Natural killer cell treated with Interleukin-12 subunit alpha and Interleukin-12 subunit beta and Interleukin-15 and Interleukin-18, amount 100 ng/mL, for 72 hours (primary cell): Measurements from ENCODE around the gene CISD2. TPM values are rescaled to one million over a fixed set of nuclear protein-coding genes. Genes with fewer than 3 reads are reported as not detected.
"Not testable (repeated sequence)": the region's sequence is repeated elsewhere in the genome, so short reads cannot be mapped to it uniquely, and the experiment has no call there.

Source experiments
- ATAC-seq, 2 donors: fragments of 150-1000 bp; cut with Tn5 transposase in 1 of 2; sonication (Bioruptor Pico), chemical (Tn5 transposase) in 1 of 2; 2 replicates each; pipeline ENCODE4 v1.10.0; 2021
- DNase-seq: peaks from one replicate; pipeline ENCODE4 v3.0.0; 2022; ENCODE audit warnings: low spot score
- H3K27ac Mint-ChIP-seq, 2 donors: 1 replicate in 1 of 2; 2 replicates in 1 of 2; pipeline ENCODE4 v1.8.0; 2022; ENCODE audit warnings: mixed read lengths in 2 of 2, mild to moderate bottlenecking in 1 of 2, moderate library complexity in 1 of 2
- H3K27me3 Mint-ChIP-seq, 2 donors: 1 replicate in 1 of 2; 2 replicates in 1 of 2; pipeline ENCODE4 v1.8.0; 2022; ENCODE audit warnings: mixed read lengths in 2 of 2
- H3K36me3 Mint-ChIP-seq: one replicate; pipeline ENCODE4 v1.8.0; 2022; ENCODE audit warnings: mixed read lengths
- H3K4me1 Mint-ChIP-seq, 2 donors: 1 replicate in 1 of 2; 2 replicates in 1 of 2; pipeline ENCODE4 v1.8.0; 2022; ENCODE audit warnings: low read depth in 2 of 2, mixed read lengths in 2 of 2, mild to moderate bottlenecking in 1 of 2
- H3K4me3 Mint-ChIP-seq: one replicate; pipeline ENCODE4 v1.8.0; 2022; ENCODE audit warnings: mixed read lengths
- H3K9me3 Mint-ChIP-seq: 2 replicates; pipeline ENCODE4 v1.8.0; 2022; ENCODE audit warnings: mixed read lengths
- total RNA-seq, 2 donors: library from RNA; stranded (reverse); gene quantifications; one replicate each; pipeline ENCODE4 v1.2.3, GENCODE V29; 2022

CISD2 gene
- total RNA-seq, 2 donors from 2014 or later = 26.8 to 31.1 TPM

DNA sequence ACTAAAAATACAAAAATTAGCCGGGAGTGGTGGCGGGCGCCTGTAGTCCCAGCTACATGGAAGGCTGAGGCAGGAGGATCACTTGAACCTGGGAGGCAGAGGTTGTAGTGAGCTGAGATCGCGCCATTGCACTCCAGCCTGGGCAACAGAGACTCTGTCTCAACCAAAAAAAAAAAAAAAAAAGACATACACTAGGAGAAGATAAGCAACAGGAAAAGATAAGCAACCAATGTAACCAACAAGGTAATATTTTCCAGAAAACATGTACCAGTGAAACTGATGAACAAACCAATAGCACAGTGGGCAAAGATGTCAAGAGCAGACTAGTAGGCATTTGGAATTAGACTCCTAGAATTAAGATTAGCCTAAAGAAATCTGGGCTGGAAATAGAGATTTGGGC is 3.5 kb upstream of the CISD2 start:
- DNase-seq, H3K9me3 Mint-ChIP-seq, H3K36me3 Mint-ChIP-seq, ATAC-seq, H3K4me3 Mint-ChIP-seq, H3K27me3 Mint-ChIP-seq: not testable (repeated sequence)
- peaks cover 15 to 24% of the 10 kb centered on the region in 2 donors for H3K4me1 Mint-ChIP-seq
- H3K27ac Mint-ChIP-seq = peak overlapping the region; percentile 9 to 68

DNA sequence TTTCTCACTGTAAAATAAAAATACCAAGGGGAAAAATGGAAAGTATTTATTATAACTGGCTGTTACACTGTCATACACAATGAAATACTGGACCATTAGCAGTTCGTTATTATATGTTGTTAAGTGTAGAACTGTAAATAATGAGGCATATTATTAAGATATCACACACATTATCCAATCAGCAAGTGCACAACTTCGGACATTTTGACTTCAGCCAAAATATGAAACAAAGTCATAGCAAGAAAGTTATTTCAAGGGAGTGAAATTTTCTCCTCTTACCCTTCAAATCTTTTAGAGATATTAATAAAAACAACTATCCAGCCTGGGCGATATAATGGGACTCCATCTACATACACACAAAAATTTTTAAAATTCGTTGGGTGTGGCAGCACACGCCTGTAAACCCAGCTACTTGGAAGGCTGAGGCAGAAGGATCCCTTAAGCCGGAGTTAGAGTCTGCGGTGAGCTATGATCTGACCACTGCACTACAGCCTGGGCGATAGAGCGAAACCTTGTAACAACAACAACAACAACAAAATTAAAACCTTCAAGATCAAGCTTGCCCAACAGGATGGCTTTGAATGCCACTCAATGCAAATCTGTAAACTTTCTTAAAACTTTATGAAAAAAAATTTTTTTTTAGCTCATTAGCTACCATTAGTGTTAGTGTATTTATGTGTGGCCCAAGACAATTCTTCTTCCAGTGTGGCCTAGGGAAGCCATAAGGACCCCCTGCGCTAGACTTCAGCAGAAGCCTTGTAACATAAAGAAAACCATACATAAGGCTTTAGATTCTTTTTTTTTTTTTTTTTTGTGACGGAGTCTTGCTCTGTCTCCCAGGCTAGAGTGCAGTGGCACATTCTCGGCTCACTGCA is 1.3 kb upstream of the CISD2 start:
- Mint-ChIP-seq H3K36me3 (no peaks in the 10 kb centered on the region), H3K4me1 (peaks cover 18 to 24% of the 10 kb centered on the region in 2 donors)
- no peak for DNase-seq

DNA sequence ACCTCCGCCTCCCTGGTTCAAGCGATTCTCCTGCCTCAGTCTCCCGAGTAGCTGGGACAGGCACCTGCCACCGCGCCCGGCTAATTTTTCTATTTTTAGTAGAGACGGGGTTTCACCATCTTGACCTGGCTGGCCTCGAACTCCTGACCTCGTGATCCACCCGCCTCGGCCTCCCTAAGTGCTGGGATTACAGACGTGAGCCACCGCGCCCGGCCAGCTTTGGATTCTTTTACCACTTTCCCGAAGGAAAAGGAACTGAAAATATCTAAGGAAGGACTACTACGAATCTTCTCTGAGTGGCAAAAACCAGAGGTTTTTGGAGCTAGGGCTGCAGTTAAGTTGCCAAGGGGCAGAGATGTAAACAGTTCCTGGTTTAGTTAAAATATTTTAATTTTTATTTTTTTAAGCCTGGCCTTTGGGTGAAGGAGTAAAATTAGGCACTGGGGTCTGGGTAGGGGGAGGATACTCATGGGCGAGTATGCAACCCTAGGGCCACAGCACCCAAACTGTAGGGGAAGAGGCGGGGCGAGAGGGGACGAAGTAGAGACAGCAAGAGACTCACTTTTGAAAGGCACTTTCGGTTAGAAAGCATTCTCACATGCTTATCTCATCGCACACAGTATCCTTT is 525 bp upstream of the CISD2 start:
- Mint-ChIP-seq H3K9me3 (no peaks in the 10 kb centered on the region), H3K36me3 (no peaks in the 10 kb centered on the region), H3K4me1 (peaks cover 22 to 24% of the 10 kb centered on the region in 2 donors), H3K27ac (peak overlapping the region; percentile 95 to 96), H3K27me3 (no peaks in the 10 kb centered on the region), H3K4me3 (peak overlapping the region; percentile 94)
- ATAC-seq (no peak), DNase-seq (no peak)

More for the DNA sequence above, 1.3 kb upstream of the CISD2 start:
- ATAC-seq = no peak
- Mint-ChIP-seq H3K9me3 (no peaks in the 10 kb centered on the region), H3K27ac (peak overlapping the region; percentile 95 to 96), H3K27me3 (no peaks in the 10 kb centered on the region), H3K4me3 (peak overlapping the region; percentile 94)

DNA sequence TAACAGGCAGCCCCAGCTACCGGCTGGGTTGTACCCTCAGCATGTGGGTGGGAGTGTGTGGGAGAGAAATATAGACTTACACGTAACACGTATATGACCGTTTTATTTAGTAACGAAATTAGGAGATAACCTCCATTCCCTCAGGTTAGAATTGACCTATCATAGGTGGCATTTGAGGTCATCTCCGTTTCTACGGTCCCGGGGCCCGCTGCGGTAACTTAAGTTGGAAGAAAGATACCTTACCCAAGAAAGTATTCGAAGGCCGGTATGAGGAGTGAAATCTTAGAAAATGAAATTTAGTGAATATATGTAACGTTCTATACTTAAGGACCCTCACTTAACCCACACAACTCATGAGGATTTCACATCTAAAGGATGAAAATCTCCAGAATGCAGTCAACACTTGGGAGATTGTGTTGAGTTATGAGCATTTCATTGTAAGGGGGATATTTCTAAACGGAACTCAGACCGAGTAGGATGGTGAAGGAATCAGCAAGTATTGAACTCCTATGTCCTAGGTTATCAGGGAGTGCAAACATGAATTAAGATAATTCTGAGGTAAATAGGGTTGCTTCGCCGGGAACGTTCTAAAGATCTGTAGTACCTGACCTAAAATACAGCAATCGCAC is 891 bp downstream of the CISD2 start:
- H3K36me3 Mint-ChIP-seq = peaks cover under 1% of the 10 kb centered on the region
- no peak for DNase-seq
- H3K27ac Mint-ChIP-seq = peak overlapping the region; percentile 95 to 96
- H3K27me3 Mint-ChIP-seq = no peaks in the 10 kb centered on the region
- no peaks in the 10 kb centered on the region for H3K9me3 Mint-ChIP-seq
- peaks cover 22 to 25% of the 10 kb centered on the region in 2 donors for H3K4me1 Mint-ChIP-seq
- peak overlapping the region; percentile 94 for H3K4me3 Mint-ChIP-seq
- peak in 1 of 2 donors; percentile 22 for ATAC-seq

DNA sequence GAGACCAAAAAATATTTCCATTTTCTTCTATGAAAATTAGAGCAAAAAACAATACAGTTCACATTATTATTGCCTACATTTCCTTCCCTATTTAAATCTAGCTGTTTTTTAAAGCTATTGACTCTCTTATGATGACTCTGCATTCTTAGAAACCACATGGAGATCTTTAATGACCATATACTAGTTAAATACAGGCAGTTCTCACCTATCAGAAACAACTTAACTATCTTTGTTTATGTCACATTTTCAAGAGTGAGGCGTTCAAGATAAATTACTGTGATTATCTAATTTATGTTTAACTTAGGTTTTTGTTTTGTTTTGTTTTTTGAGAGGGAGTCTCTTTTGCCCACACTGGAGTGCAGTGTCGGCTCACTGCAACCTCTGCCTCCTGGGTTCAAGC is 3.0 kb downstream of the CISD2 start:
- no peaks in the 10 kb centered on the region for H3K9me3 Mint-ChIP-seq
- peaks cover 18% of the 10 kb centered on the region for H3K36me3 Mint-ChIP-seq
- DNase-seq (no peak), ATAC-seq (no peak)
- H3K4me3 Mint-ChIP-seq = peak overlapping the region; percentile 37
- H3K27me3 Mint-ChIP-seq = no peaks in the 10 kb centered on the region
- H3K4me1 Mint-ChIP-seq = peaks cover 19 to 30% of the 10 kb centered on the region in 2 donors
- H3K27ac Mint-ChIP-seq = no peak overlapping the region

DNA sequence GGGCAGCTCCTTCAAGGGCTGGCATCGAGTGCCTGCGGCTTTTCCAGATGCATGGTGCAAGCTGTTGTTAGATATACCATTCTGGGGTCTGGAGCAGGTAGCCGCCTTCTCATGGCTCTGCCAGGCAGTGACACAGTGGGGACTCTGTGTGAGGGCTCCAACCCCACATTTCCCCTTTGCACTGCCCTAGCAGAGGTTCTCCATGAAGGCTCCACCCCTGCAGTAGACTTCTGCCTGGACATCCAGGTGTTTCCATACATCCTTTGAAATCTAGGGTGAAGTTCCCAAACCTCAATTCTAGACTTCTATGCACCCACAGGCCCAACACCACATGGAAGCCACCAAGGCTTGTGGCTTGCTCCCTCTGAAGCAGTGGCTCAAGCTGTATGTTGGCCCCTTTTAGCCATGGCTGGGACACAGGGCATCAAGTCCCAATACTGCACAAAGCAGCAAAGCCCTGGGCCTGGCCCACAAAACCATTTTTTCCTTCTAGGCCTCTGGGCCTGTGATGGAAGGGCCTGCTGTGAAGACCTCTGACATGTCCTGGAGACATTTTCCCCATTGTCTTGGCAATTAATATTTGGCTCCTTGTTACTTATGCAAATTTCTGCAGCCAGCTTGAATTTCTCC is 8.8 kb downstream of the CISD2 start:
- not testable (repeated sequence) for H3K27me3 Mint-ChIP-seq, ATAC-seq, H3K9me3 Mint-ChIP-seq, H3K4me3 Mint-ChIP-seq, DNase-seq, H3K27ac Mint-ChIP-seq
- H3K4me1 Mint-ChIP-seq = peaks cover 10 to 14% of the 10 kb centered on the region in 2 donors
- peaks cover 26% of the 10 kb centered on the region for H3K36me3 Mint-ChIP-seq

DNA sequence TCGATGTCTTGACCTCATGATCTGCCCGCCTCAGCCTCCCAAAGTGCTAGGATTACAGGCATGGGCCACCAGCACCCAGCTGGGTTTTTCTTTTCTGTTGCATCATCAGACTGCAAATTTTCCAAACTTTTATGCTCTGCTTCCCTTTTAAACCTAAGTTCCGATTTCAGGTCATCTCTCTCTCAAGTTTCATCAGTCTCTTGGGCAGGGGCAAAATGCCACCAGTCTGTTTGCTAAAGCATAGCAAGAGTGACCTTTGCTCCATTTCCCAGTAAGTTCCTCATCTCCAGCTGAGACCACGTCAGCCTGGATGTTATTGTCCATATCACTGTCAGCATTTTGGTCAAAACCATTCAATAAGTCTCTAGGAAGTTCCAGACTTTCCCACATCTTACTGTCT is 9.6 kb downstream of the CISD2 start:
- H3K9me3 Mint-ChIP-seq, H3K27me3 Mint-ChIP-seq, H3K27ac Mint-ChIP-seq, DNase-seq, H3K4me3 Mint-ChIP-seq, ATAC-seq: not testable (repeated sequence)
- peaks cover 26% of the 10 kb centered on the region for H3K36me3 Mint-ChIP-seq
- H3K4me1 Mint-ChIP-seq = peaks cover 14 to 15% of the 10 kb centered on the region in 2 donors

DNA sequence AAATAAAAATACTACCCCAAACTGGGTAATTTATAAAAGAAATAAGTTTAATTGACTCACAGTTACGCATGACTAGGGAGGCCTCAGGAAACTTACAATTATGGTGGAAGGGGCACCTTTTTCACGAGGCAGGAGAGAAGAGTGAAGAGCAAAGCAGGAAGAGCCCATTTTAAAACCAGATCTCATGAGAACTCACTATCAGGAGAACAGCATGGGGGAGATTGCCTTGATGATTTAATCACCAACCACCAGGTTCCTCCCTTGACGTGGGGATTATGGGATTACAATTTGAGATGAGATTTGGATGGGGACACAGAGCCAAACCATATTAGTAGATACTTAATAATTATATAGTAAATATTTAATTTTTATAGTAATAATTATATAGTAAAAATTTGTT is 10.1 kb downstream of the CISD2 start:
- Mint-ChIP-seq H3K4me3 (no peak overlapping the region), H3K36me3 (peaks cover 26% of the 10 kb centered on the region), H3K9me3 (no peaks in the 10 kb centered on the region), H3K4me1 (peaks cover 16 to 19% of the 10 kb centered on the region in 2 donors), H3K27ac (no peak overlapping the region), H3K27me3 (no peaks in the 10 kb centered on the region)
- DNase-seq (no peak), ATAC-seq (no peak)

DNA sequence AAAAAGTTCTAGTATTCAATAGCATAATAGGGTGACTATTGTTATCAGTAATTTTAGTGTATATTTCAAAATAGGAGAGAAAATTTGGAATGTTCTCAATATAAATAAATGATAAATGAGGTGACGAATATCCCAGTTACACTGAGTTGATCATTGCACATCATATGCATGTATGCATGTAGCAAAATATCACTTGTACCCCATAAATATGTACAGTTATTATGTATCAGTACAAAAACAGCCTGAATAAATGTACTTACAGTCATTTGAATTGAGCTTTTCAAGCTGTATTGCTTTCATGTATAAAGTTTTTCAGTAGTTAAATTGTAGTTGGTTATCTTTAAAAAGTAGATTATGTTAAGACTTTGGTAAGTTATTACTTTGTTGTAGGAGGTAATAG is 12.6 kb downstream of the CISD2 start:
- H3K27ac Mint-ChIP-seq = no peak overlapping the region
- no peaks in the 10 kb centered on the region for H3K27me3 Mint-ChIP-seq
- ATAC-seq = no peak
- H3K4me1 Mint-ChIP-seq = peaks cover 8 to 12% of the 10 kb centered on the region in 2 donors
- no peak for DNase-seq
- H3K4me3 Mint-ChIP-seq = no peak overlapping the region
- H3K36me3 Mint-ChIP-seq = peaks cover 11% of the 10 kb centered on the region
- no peaks in the 10 kb centered on the region for H3K9me3 Mint-ChIP-seq

DNA sequence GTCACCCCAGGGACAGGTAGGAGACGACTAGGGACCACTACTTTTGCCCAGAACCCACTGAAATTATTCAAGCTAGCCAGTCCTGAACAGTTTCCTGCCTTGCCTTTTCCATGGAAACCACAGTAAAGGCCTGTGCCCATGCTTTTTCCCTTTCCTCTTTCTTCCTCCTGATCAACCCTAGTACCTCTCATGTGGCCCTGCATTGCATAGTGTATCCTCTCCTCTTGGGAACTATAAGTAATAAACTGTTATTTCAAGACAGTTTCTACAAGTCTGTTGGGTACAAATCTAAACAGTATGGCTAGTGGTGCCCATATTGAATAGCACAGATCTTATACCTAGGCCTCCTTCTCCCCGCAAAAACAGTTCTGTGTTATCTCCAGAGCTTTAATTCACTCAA is 14.5 kb downstream of the CISD2 start:
- no peak overlapping the region for H3K27ac Mint-ChIP-seq
- ATAC-seq = no peak
- H3K36me3 Mint-ChIP-seq = peaks cover 7% of the 10 kb centered on the region
- peaks cover 8 to 12% of the 10 kb centered on the region in 2 donors for H3K4me1 Mint-ChIP-seq
- DNase-seq = no peak
- no peaks in the 10 kb centered on the region for H3K27me3 Mint-ChIP-seq
- H3K9me3 Mint-ChIP-seq = no peaks in the 10 kb centered on the region
- no peak overlapping the region for H3K4me3 Mint-ChIP-seq

DNA sequence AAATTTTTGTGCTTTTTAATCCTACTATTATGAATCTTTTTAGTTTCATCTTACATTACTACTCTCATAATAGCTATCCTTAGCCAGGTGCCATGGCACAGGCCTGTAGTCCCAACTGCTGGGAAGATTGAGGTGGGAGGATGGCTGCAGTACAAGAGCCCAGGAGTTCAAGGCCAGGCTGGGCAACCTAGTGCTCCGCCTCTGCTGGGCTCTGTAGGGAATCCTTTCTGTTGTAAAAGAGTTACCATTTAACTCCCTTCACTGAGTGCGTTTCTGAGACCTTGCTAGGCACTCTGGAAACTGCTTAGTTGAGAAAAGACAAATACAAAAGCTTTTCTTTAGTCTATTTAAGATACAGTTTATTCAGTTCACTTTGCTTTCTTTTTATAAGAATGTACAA is 19.8 kb downstream of the CISD2 start:
- H3K4me3 Mint-ChIP-seq, H3K27me3 Mint-ChIP-seq, ATAC-seq, H3K4me1 Mint-ChIP-seq, H3K27ac Mint-ChIP-seq, H3K36me3 Mint-ChIP-seq, H3K9me3 Mint-ChIP-seq, DNase-seq: not testable (repeated sequence)

DNA sequence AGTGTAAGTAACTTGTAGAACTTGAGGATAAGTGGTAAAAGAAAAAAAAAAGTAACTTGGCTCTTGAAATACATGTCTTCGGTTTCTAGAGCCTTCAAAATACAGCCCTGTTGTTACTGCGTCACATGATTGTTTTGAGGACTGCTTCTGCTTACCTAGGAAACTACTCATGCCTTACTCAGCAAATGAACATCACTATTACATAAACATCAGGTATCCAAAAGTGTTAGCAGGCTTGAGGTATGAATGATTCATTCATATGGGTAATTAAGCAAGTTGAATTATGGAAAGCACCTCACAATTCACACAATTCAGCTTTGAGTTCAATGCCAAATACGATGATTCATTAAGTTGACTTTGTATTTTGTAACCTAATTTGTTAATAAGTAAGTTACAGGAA is 21.1 kb downstream of the CISD2 start:
- ATAC-seq, H3K27ac Mint-ChIP-seq, DNase-seq, H3K36me3 Mint-ChIP-seq, H3K4me3 Mint-ChIP-seq, H3K27me3 Mint-ChIP-seq, H3K9me3 Mint-ChIP-seq, H3K4me1 Mint-ChIP-seq: not testable (repeated sequence)

DNA sequence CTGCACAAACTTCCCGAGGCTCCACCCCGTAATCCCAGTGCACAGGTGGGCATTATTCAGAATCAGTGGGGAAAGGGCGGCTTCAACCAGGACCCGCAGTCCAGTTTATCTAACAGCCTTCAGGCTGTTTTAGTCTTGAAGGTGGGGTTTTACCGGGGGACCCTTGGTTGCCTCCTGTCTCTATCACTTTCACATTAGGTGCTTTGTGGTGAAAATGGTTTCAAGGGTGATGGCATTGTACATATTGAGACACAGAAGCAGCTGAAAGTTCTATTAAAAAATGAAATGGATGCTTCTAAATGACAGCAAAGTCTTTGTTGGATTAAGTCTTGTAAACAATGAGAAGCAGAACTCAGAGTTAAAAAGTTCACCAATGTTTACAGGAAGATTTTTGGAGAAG is 27.8 kb downstream of the CISD2 start:
- not testable (repeated sequence) for H3K27ac Mint-ChIP-seq, ATAC-seq, H3K9me3 Mint-ChIP-seq, H3K4me1 Mint-ChIP-seq, H3K27me3 Mint-ChIP-seq, H3K4me3 Mint-ChIP-seq, DNase-seq, H3K36me3 Mint-ChIP-seq
